ENCODE measurements around the gene NUB1.

Gene NUB1

DNA sequence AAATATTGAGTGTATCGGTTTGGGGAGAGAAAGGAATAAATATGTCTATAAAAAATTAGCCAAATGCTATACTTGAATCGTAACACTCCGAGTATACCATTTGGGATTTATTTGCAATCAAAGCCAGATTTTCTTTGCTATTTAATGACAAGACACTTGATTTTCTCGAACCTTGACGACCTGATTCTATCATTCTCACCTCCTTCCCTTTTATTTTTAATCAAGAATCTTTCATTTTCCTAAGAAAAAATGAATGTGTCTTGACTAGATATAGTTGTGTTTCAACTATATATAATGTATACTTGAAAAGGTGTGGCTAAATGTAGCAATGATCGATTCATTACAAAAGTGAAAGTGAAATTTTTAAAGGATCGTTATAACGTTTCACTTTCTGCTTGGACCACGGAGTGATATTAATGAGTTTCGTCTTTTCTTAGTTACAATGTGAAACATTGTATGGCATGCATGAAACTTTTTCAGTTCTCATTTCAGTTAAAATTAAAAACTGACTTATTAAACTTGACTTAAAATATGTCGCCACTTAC is 562 bp downstream of the NUB1 start:
- no peak for DNase-seq (ENCODE audit: low read depth in 2 of 3, low spot score in 2 of 3)

DNA sequence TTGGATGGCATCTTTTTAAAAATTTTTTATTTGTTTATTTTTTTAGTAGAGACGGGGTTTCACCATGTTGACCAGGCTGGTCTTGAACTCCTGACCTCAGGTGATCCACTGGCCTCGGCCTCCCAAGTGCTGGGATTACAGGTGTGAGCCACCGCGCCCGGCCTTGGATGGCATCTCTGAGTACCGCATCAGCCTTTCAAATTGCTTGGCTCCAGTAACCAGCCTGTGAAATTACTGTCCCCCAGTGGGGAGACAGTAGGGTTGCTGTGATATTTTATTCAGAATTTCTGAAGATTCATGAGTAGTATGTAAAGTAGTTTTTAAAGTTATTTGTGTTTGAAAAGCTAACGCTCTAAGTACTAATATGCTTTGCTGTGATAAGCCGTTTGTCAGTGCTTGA is 1.2 kb downstream of the NUB1 start:
- no peak for DNase-seq (ENCODE audit: low read depth in 2 of 3, low spot score in 2 of 3)

GRCh38 chr7:151343516-151343915 is 1.9 kb downstream of the NUB1 start:
- no peak for DNase-seq (ENCODE audit: low read depth in 2 of 3, low spot score in 2 of 3)

- DNase-seq (ENCODE audit: low read depth in 2 of 3, low spot score in 2 of 3): no peak
These were observed 4.2 kb downstream of the NUB1 start for GRCh38 chr7:151345576-151346469.

- DNase-seq (ENCODE audit: low read depth in 2 of 3, low spot score in 2 of 3): no peak
These were observed 4.8 kb downstream of the NUB1 start for GRCh38 chr7:151346470-151346769.

GRCh38 chr7:151347200-151347599 is 5.6 kb downstream of the NUB1 start:
- no peak for DNase-seq (ENCODE audit: low read depth in 2 of 3, low spot score in 2 of 3)

- DNase-seq (ENCODE audit: low read depth in 2 of 3, low spot score in 2 of 3): no peak
These were observed 7.4 kb downstream of the NUB1 start for GRCh38 chr7:151348970-151349369.

DNA sequence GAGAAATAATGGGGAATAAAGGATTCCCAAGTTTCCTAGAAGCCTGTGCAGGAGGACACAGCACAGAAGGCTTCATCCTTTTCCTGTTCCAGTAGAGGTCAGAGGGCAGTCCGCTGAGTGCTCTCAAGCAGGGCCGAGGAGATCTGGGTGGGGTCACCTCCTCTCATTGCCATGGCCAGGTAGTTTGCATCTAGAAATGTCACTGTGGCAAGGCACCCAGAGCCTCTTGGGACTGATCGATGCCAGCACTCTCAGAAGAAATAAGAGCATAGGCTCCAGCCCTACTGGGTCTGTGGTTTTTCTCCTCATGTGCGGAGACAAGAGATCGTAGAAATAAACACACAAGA is 7.9 kb downstream of the NUB1 start:
- DNase-seq (ENCODE audit: low read depth in 2 of 3, low spot score in 2 of 3): no peak

- peak in 1 of 3 experiments; percentile 34 for DNase-seq (ENCODE audit: low read depth in 2 of 3, low spot score in 2 of 3)
These were observed 9.4 kb downstream of the NUB1 start for GRCh38 chr7:151351027-151351426.

- DNase-seq (ENCODE audit: low read depth in 2 of 3, low spot score in 2 of 3): peak in 1 of 3 experiments; percentile 33
These were observed 10.4 kb downstream of the NUB1 start for GRCh38 chr7:151351967-151352366.

GRCh38 chr7:151352512-151352911 is 10.9 kb downstream of the NUB1 start:
- DNase-seq (ENCODE audit: low read depth in 2 of 3, low spot score in 2 of 3): no peak

DNA sequence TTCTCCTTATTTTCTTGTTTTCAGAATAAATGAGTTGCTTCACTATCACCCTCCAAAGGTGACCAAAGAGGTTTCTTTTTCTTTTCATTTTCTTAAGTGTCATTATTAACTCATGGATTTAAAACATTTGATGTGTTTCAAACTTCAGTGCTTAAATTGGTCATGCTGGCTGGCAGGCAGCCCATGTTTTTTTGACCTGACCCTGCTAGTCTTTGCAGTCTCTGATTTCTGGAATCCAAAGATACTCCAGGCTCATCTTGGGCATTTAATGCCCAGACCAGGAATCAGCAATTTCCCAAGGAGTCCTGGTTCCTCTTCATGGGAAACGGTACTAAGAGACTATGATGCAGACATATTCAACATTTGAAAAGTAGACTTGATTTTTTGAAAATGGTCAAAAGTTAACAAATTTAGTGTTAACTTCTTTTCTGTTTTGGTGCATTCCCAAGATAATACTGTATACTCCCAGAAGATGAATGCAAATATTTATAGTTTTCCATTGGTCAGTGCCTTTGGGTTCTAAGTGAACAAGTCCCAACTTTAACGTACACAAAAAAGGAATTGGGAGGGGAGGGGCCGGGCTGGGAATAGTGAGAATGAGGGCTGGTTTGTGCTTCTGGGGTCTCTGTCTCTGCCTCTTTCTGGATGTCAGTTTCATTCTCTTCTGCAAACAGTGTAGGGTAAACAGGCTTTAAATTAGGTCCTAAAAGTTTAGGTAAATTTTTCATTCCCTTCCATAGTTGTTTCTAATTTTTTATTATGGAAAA is 19.8 kb downstream of the NUB1 start:
- no peak for DNase-seq (ENCODE audit: low read depth in 2 of 3, low spot score in 2 of 3)

DNA sequence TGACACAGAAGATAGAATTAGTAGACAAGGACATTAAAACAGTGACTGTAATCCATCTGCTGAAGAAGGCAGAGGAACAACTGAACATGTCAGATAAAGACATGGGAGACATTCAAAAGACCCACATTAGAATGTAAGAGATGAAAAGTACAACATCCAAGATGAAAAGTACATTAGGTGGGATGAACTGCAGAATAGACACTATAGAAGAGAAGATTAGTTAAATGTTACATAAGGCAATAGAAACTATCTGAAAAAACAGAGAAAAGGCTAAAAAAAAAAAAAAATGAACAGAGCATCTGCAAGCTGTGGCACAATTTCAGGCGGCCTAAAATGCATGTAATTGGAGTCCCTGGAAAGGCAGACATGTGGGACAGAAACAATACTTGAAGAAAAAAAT is 21.6 kb downstream of the NUB1 start:
- no peak for DNase-seq (ENCODE audit: low read depth in 2 of 3, low spot score in 2 of 3)

DNA sequence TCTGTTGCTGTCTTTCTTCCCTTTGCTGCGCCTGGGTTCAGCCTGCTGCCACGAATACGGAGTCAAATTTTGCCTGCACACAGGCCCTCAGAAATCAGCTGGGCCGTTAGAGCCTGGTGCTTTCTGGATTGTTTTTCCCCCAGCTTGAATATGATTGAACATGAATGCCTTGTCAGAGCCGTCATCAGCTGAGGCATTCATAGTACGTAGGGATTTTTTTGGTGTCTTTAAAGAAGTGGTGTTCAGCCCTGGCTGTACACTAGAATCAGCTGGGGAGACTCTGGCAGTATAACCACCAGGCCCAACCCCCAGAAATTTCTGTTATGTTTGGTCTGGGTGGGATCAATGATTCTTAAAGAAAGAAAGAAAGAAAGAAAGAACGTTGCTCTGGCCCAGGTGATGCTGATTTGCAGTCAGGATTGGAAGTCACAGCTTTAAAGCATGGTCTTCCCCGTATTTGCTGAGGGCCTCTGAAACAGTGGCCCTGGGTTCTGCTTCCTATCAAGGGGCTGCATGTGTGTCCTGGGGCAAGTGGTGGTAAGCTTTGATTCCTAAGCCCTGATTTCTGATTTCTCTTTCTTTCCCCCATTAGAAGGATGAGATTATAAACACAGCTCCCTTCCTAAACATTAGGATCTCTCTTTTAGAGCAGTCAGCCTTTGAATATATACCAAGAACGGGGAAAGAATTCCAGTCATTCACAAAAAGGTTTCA is 24.7 kb downstream of the NUB1 start:
- no peak for DNase-seq (ENCODE audit: low read depth in 2 of 3, low spot score in 2 of 3)

DNA sequence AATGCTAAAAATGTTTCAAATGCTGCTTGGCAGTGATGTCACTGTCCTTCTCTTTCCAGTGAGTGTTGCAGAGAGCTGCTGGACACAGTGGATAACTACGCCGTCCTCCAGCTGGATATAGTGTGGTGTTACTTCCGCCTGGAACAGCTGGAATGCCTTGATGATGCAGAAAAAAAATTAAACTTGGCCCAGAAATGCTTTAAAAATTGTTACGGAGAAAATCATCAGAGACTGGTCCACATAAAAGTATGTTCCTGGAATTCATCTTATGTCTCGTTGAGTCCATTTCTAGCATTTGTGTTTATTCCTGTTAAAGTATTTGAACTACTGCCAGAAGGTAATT is 25.2 kb downstream of the NUB1 start:
- no peak for DNase-seq (ENCODE audit: low read depth in 2 of 3, low spot score in 2 of 3)

GRCh38 chr7:151367284-151367683 is 25.7 kb downstream of the NUB1 start:
- DNase-seq (ENCODE audit: low read depth in 2 of 3, low spot score in 2 of 3): no peak

- peak; percentile 51 to 59 (median 55) for DNase-seq (ENCODE audit: low read depth in 2 of 3, low spot score in 2 of 3)
These were observed 26.5 kb downstream of the NUB1 start for GRCh38 chr7:151368136-151368571.

DNA sequence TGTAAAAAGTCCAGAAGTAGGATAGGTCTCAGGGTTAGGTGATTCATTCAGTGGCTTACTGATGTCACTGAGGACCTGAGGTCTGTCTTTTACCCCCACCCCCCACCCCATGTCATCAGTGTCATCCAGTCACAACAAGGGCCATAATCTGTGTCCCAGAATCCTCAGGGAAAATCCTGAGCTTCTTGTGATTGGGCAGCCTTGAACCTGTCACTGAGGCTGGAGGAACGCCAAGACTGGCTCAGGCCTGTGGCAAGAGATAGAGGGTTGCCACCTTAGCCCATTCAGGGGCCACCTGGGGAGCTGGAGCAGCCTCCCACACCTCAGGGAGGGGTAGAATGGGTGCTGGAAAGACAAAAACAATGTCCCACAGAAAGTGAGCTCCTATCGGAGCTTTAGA is 29.7 kb downstream of the NUB1 start:
- DNase-seq (ENCODE audit: low read depth in 2 of 3, low spot score in 2 of 3): no peak

- no peak for DNase-seq (ENCODE audit: low read depth in 2 of 3, low spot score in 2 of 3)
These were observed 31.1 kb downstream of the NUB1 start for GRCh38 chr7:151372612-151373265.

- DNase-seq (ENCODE audit: low read depth in 2 of 3, low spot score in 2 of 3): no peak
These were observed 32.0 kb downstream of the NUB1 start for GRCh38 chr7:151373599-151373998.

DNA sequence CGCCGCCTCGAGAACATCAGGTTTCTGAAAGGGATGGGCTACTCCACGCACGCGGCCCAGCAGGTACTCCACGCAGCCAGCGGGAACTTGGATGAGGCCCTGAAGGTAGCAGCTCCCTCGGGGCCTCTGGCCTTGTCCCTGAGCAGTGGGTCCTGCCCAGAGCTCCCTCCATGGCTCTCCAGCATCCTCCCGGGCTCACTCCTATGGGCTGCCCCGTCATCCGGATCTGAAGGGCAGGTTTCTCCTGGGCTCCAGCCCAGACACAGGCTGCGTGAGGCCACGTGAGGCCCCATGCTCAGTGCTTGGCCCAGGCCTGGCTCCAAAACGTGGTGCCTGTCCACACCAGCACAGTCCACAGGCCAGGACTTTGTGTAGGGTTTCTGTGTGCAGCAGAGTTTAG is 32.5 kb downstream of the NUB1 start:
- no peak for DNase-seq (ENCODE audit: low read depth in 2 of 3, low spot score in 2 of 3)
